ENCODE measurements around the gene KCNJ6. TPM values are rescaled to one million over a fixed set of nuclear protein-coding genes. Genes with fewer than 3 reads are reported as not detected.

Gene KCNJ6
- total RNA-seq, 2 donors from 2014 or later = not detected

GRCh38 chr21:37769656-37770055 is 146.6 kb downstream of the KCNJ6 start:
- Histone ChIP-seq H3K36me3 (no peaks in the 10 kb centered on the region), H3K9me3 (no peaks in the 10 kb centered on the region), H3K27me3 (no peaks in the 10 kb centered on the region), H3K27ac (no peak overlapping the region), H3K4me1 (no peaks in the 10 kb centered on the region), H3K4me3 (no peak overlapping the region)
- DNase-seq (ENCODE audit: low spot score) = no peak
- TF ChIP-seq CTCF (IDR thresholded peaks at IDR 0.05) = no peak

DNA sequence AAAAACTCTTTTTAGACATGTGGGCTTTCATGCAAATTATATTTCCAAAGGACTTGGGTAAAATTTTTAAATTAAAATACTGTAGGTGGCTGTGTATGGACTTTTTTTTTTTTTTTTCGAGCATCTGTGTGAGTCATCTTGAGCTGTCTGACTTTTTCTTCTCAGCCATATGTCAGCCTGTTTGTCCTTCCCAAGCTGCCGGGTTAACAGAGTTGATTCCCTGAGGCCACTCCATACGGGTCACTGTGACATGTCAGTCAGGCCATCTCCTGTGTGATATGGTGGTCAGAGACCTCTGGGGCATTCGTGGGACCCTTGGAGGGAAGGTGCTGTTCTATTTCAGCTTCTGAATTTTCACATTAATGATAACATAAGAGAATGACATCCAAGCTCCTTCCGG is 148.3 kb downstream of the KCNJ6 start:
- no peak overlapping the region for H3K4me3 ChIP-seq
- no peak for TF ChIP-seq CTCF (IDR thresholded peaks at IDR 0.05)

DNA sequence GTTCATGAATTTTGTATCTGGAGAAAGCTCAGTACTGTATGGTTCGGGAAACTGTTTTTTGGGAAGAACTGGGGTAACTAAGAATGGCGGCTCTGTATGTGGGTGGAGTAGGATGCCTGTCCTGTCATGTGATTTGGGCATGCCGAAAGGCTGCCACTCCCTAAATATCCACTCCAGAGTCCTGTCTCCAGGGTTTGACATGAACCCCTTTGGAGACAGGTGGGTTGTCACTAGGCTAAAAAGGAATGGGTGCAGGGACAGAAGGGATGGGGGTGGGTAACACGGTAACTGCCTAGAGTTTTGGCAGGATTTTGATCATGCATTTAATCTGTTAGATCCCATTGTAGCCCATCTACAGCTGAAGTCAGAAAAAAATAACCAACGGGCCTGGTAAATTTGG is 150.1 kb downstream of the KCNJ6 start:
- no peak for DNase-seq (ENCODE audit: low spot score)
- no peaks in the 10 kb centered on the region for H3K4me1 ChIP-seq
- no peak overlapping the region for H3K4me3 ChIP-seq
- H3K9me3 ChIP-seq = no peaks in the 10 kb centered on the region
- H3K36me3 ChIP-seq = no peaks in the 10 kb centered on the region
- no peak for TF ChIP-seq CTCF (IDR thresholded peaks at IDR 0.05)
- H3K27me3 ChIP-seq = no peaks in the 10 kb centered on the region
- H3K27ac ChIP-seq = no peak overlapping the region

More for the DNA sequence above, 148.3 kb downstream of the KCNJ6 start:
- Histone ChIP-seq H3K9me3 (no peaks in the 10 kb centered on the region), H3K27ac (no peak overlapping the region), H3K4me1 (no peaks in the 10 kb centered on the region), H3K27me3 (no peaks in the 10 kb centered on the region), H3K36me3 (no peaks in the 10 kb centered on the region)
- DNase-seq (ENCODE audit: low spot score) = no peak

DNA sequence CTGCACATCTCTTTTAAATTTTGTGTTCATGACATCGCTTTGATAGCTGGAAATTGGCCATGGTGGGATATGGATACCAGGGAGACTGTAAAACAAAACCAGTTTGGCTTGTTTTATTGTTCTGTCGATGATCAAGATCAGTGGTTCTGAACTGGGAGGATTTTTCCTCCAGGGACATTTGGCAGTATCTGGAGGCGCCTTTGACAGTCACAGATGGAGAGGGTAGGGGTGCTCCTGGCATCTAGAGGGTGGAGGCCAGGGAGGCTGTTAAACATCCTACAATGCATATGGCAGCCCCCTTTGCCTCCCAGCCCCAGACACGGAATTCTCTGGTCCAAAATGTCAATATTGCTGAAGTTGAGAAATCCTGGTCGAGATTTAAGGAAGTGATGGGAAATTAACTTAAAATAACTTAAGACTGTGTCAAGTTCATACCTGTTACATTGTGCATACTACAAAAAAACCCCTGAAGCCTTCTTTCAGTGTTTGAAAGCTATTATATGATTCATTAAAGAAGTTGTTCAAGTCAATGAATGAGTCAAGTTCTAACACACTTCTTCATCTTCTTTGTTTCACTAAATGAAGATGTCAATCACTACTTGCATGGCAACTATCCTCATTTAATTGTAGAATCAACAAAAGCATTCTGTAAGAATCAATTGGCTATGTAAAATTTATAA is 150.9 kb downstream of the KCNJ6 start:
- no peaks in the 10 kb centered on the region for H3K4me1 ChIP-seq
- no peak for DNase-seq (ENCODE audit: low spot score)
- H3K4me3 ChIP-seq = no peak overlapping the region
- no peaks in the 10 kb centered on the region for H3K36me3 ChIP-seq
- TF ChIP-seq CTCF (IDR thresholded peaks at IDR 0.05) = no peak
- H3K27ac ChIP-seq = no peak overlapping the region
- H3K9me3 ChIP-seq = no peaks in the 10 kb centered on the region
- no peaks in the 10 kb centered on the region for H3K27me3 ChIP-seq

- Histone ChIP-seq H3K27me3 (no peaks in the 10 kb centered on the region), H3K4me1 (no peaks in the 10 kb centered on the region), H3K36me3 (no peaks in the 10 kb centered on the region), H3K9me3 (no peaks in the 10 kb centered on the region), H3K4me3 (no peak overlapping the region), H3K27ac (no peak overlapping the region)
- DNase-seq (ENCODE audit: low spot score) = no peak
- no peak for TF ChIP-seq CTCF (IDR thresholded peaks at IDR 0.05)
Observed at GRCh38 chr21:37764691-37765090, 151.6 kb downstream of the KCNJ6 start.

DNA sequence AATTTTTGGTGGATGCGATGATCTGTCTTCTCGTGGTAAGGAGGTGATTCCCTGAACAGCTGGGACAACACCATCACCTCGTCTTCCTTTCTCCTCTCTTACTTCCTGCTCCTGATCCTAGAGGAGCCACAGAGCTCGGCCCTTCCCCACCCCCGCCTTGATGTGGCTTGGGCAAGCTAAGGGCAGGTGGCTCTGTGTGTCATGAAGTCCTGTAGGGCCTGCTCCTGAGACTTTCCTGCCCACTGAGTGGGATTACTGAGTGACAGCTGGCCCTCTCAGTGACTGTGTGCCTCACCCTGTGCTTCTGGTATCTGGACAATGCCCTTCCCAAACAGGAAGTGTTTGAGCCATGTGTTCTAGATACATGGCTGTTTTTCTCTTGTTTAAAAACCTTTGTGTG is 153.0 kb downstream of the KCNJ6 start:
- TF ChIP-seq CTCF (IDR thresholded peaks at IDR 0.05) = no peak
- H3K27me3 ChIP-seq = no peaks in the 10 kb centered on the region

More for the DNA sequence above, 153.0 kb downstream of the KCNJ6 start:
- Histone ChIP-seq H3K4me3 (no peak overlapping the region), H3K9me3 (no peaks in the 10 kb centered on the region), H3K36me3 (no peaks in the 10 kb centered on the region), H3K27ac (no peak overlapping the region), H3K4me1 (no peaks in the 10 kb centered on the region)
- no peak for DNase-seq (ENCODE audit: low spot score)

Measured in right atrium auricular region (tissue), 2 donors.